ENCODE data around the gene STXBP5L. TPM values are rescaled to one million over a fixed set of nuclear protein-coding genes. Genes with fewer than 3 reads are reported as not detected.
"Not testable (repeated sequence)": the region's sequence is repeated elsewhere in the genome, so short reads cannot be mapped to it uniquely, and the experiment has no call there.

Gene STXBP5L
- total and polyA plus RNA-seq, 7 experiments from 2014 or later = not detected

- DNase-seq; H3K27ac ChIP-seq (ENCODE audit: low read depth, low read length); H3K4me1 Mint-ChIP-seq; H3K9me3 ChIP-seq (ENCODE audit: control insufficient read depth in 2 of 3, low read length in 3 of 3); H3K4me3 Mint-ChIP-seq; H3K27ac Mint-ChIP-seq; H3K4me1 ChIP-seq (ENCODE audit: control insufficient read depth in 2 of 2, insufficient read depth in 2 of 2, low read length in 2 of 2); POLR2A ChIA-PET; H3K27me3 ChIP-seq (ENCODE audit: control insufficient read depth in 2 of 2, insufficient read depth in 2 of 2, low read length in 2 of 2); intact Hi-C loops (cut with micrococcal nuclease); H3K36me3 Mint-ChIP-seq; CTCF ChIA-PET; H3K4me3 ChIP-seq (ENCODE audit: low read length); H3K36me3 ChIP-seq (ENCODE audit: control insufficient read depth in 2 of 3, insufficient read depth in 3 of 3, low read length in 3 of 3); H3K27me3 Mint-ChIP-seq; ATAC-seq: not testable (repeated sequence)
- H3K9me3 Mint-ChIP-seq = peaks cover 3 to 53% (median 22%) of the 10 kb centered on the region in 11 donors
Observed at GRCh38 chr3:121190626-121191025, 282.6 kb downstream of the STXBP5L start.

GRCh38 chr3:121202573-121202972 is 294.6 kb downstream of the STXBP5L start:
- no peak for ATAC-seq
- no peaks in the 10 kb centered on the region for H3K36me3 Mint-ChIP-seq
- H3K4me3 ChIP-seq (ENCODE audit: low read length) = no peak overlapping the region

GRCh38 chr3:121223116-121223515 is 315.1 kb downstream of the STXBP5L start:
- Mint-ChIP-seq H3K4me3 (no peak overlapping the region), H3K9me3 (no peaks in the 10 kb centered on the region), H3K27ac (no peak overlapping the region), H3K36me3 (no peaks in the 10 kb centered on the region), H3K27me3 (peaks cover 0 to 9% (median 0%) of the 10 kb centered on the region in 5 donors), H3K4me1 (no peaks in the 10 kb centered on the region)
- ATAC-seq = no peak
- Histone ChIP-seq H3K27ac (ENCODE audit: low read depth, low read length) (no peak overlapping the region), H3K36me3 (ENCODE audit: control insufficient read depth in 2 of 3, insufficient read depth in 3 of 3, low read length in 3 of 3) (no peaks in the 10 kb centered on the region), H3K27me3 (ENCODE audit: control insufficient read depth in 2 of 2, insufficient read depth in 2 of 2, low read length in 2 of 2) (no peaks in the 10 kb centered on the region), H3K4me3 (ENCODE audit: low read length) (no peak overlapping the region), H3K9me3 (ENCODE audit: control insufficient read depth in 2 of 3, low read length in 3 of 3) (no peaks in the 10 kb centered on the region), H3K4me1 (ENCODE audit: control insufficient read depth in 2 of 2, insufficient read depth in 2 of 2, low read length in 2 of 2) (no peaks in the 10 kb centered on the region)
- POLR2A ChIA-PET = no interaction called here
- CTCF ChIA-PET = no interaction called here
- DNase-seq = no peak
- intact Hi-C loops (cut with micrococcal nuclease) = no loop called here

More at GRCh38 chr3:121202573-121202972, 294.6 kb downstream of the STXBP5L start:
- no peak overlapping the region for H3K27ac Mint-ChIP-seq
- ChIA-PET CTCF (no interaction called here), POLR2A (no interaction called here)
- H3K9me3 Mint-ChIP-seq = peaks cover 2 to 22% (median 10%) of the 10 kb centered on the region in 11 donors
- intact Hi-C loops (cut with micrococcal nuclease) = no loop called here
- H3K4me1 Mint-ChIP-seq = no peaks in the 10 kb centered on the region
- no peaks in the 10 kb centered on the region for H3K27me3 ChIP-seq (ENCODE audit: control insufficient read depth in 2 of 2, insufficient read depth in 2 of 2, low read length in 2 of 2)
- H3K36me3 ChIP-seq (ENCODE audit: control insufficient read depth in 2 of 3, insufficient read depth in 3 of 3, low read length in 3 of 3) = no peaks in the 10 kb centered on the region
- DNase-seq = no peak
- H3K27ac ChIP-seq (ENCODE audit: low read depth, low read length) = no peak overlapping the region
- no peak overlapping the region for H3K4me3 Mint-ChIP-seq
- no peaks in the 10 kb centered on the region for H3K4me1 ChIP-seq (ENCODE audit: control insufficient read depth in 2 of 2, insufficient read depth in 2 of 2, low read length in 2 of 2)
- no peaks in the 10 kb centered on the region for H3K27me3 Mint-ChIP-seq
- no peaks in the 10 kb centered on the region for H3K9me3 ChIP-seq (ENCODE audit: control insufficient read depth in 2 of 3, low read length in 3 of 3)

- Mint-ChIP-seq H3K9me3 (peaks cover 0 to 2% (median 0%) of the 10 kb centered on the region in 11 donors), H3K27me3 (no peaks in the 10 kb centered on the region), H3K27ac (no peak overlapping the region), H3K4me1 (peaks cover 0 to 2% (median 0%) of the 10 kb centered on the region in 7 donors), H3K36me3 (no peaks in the 10 kb centered on the region), H3K4me3 (no peak overlapping the region)
- ChIA-PET POLR2A (no interaction called here), CTCF (no interaction called here)
- intact Hi-C loops (cut with micrococcal nuclease) = no loop called here
- DNase-seq (no peak), ATAC-seq (no peak)
- no peak overlapping the region for H3K4me3 ChIP-seq (ENCODE audit: low read length)
- H3K9me3 ChIP-seq (ENCODE audit: control insufficient read depth in 2 of 3, low read length in 3 of 3) = no peaks in the 10 kb centered on the region
- no peaks in the 10 kb centered on the region for H3K36me3 ChIP-seq (ENCODE audit: control insufficient read depth in 2 of 3, insufficient read depth in 3 of 3, low read length in 3 of 3)
- H3K4me1 ChIP-seq (ENCODE audit: control insufficient read depth in 2 of 2, insufficient read depth in 2 of 2, low read length in 2 of 2) = no peaks in the 10 kb centered on the region
- no peak overlapping the region for H3K27ac ChIP-seq (ENCODE audit: low read depth, low read length)
- no peaks in the 10 kb centered on the region for H3K27me3 ChIP-seq (ENCODE audit: control insufficient read depth in 2 of 2, insufficient read depth in 2 of 2, low read length in 2 of 2)
Observed at GRCh38 chr3:121228971-121229370, 321.0 kb downstream of the STXBP5L start.

GRCh38 chr3:121230194-121230593 is 322.2 kb downstream of the STXBP5L start:
- H3K27me3 ChIP-seq (ENCODE audit: control insufficient read depth in 2 of 2, insufficient read depth in 2 of 2, low read length in 2 of 2); H3K36me3 Mint-ChIP-seq; ATAC-seq; H3K27ac ChIP-seq (ENCODE audit: low read depth, low read length); H3K9me3 Mint-ChIP-seq; H3K4me1 ChIP-seq (ENCODE audit: control insufficient read depth in 2 of 2, insufficient read depth in 2 of 2, low read length in 2 of 2); H3K27me3 Mint-ChIP-seq; POLR2A ChIA-PET; H3K27ac Mint-ChIP-seq; H3K4me1 Mint-ChIP-seq; H3K4me3 Mint-ChIP-seq; intact Hi-C loops (cut with micrococcal nuclease); H3K4me3 ChIP-seq (ENCODE audit: low read length); H3K36me3 ChIP-seq (ENCODE audit: control insufficient read depth in 2 of 3, insufficient read depth in 3 of 3, low read length in 3 of 3); DNase-seq; H3K9me3 ChIP-seq (ENCODE audit: control insufficient read depth in 2 of 3, low read length in 3 of 3): not testable (repeated sequence)
- CTCF ChIA-PET = interaction anchor here (0.6 kb wide), 1 partner anchor 239 kb away, joined by 3 read pairs; no protein-coding TSS in a partner anchor

- H3K36me3 Mint-ChIP-seq = no peaks in the 10 kb centered on the region
- H3K9me3 ChIP-seq (ENCODE audit: control insufficient read depth in 2 of 3, low read length in 3 of 3) = no peaks in the 10 kb centered on the region
- peaks cover 0 to 3% (median 0%) of the 10 kb centered on the region in 5 donors for H3K27me3 Mint-ChIP-seq
- H3K4me3 Mint-ChIP-seq = no peak overlapping the region
- H3K27ac Mint-ChIP-seq = no peak overlapping the region
- no peaks in the 10 kb centered on the region for H3K27me3 ChIP-seq (ENCODE audit: control insufficient read depth in 2 of 2, insufficient read depth in 2 of 2, low read length in 2 of 2)
- CTCF ChIA-PET = no interaction called here
- no peaks in the 10 kb centered on the region for H3K36me3 ChIP-seq (ENCODE audit: control insufficient read depth in 2 of 3, insufficient read depth in 3 of 3, low read length in 3 of 3)
- H3K27ac ChIP-seq (ENCODE audit: low read depth, low read length) = no peak overlapping the region
- peaks cover 0 to 2% (median 0%) of the 10 kb centered on the region in 7 donors for H3K4me1 Mint-ChIP-seq
- peaks cover 0 to 2% (median 0%) of the 10 kb centered on the region in 11 donors for H3K9me3 Mint-ChIP-seq
- H3K4me1 ChIP-seq (ENCODE audit: control insufficient read depth in 2 of 2, insufficient read depth in 2 of 2, low read length in 2 of 2) = no peaks in the 10 kb centered on the region
- H3K4me3 ChIP-seq (ENCODE audit: low read length) = no peak overlapping the region
- intact Hi-C loops (cut with micrococcal nuclease) = no loop called here
- ATAC-seq (no peak), DNase-seq (no peak)
- POLR2A ChIA-PET = no interaction called here
Observed at GRCh38 chr3:121231872-121232271, 323.9 kb downstream of the STXBP5L start.

- Mint-ChIP-seq H3K4me3 (no peak overlapping the region), H3K27ac (no peak overlapping the region), H3K9me3 (peaks cover 0 to 2% (median 0%) of the 10 kb centered on the region in 11 donors), H3K27me3 (peaks cover 0 to 3% (median 0%) of the 10 kb centered on the region in 5 donors), H3K36me3 (no peaks in the 10 kb centered on the region), H3K4me1 (peaks cover 0 to 2% (median 0%) of the 10 kb centered on the region in 7 donors)
- Histone ChIP-seq H3K4me3 (ENCODE audit: low read length) (no peak overlapping the region), H3K9me3 (ENCODE audit: control insufficient read depth in 2 of 3, low read length in 3 of 3) (no peaks in the 10 kb centered on the region), H3K27me3 (ENCODE audit: control insufficient read depth in 2 of 2, insufficient read depth in 2 of 2, low read length in 2 of 2) (no peaks in the 10 kb centered on the region), H3K27ac (ENCODE audit: low read depth, low read length) (no peak overlapping the region), H3K4me1 (ENCODE audit: control insufficient read depth in 2 of 2, insufficient read depth in 2 of 2, low read length in 2 of 2) (no peaks in the 10 kb centered on the region), H3K36me3 (ENCODE audit: control insufficient read depth in 2 of 3, insufficient read depth in 3 of 3, low read length in 3 of 3) (no peaks in the 10 kb centered on the region)
- ChIA-PET CTCF (no interaction called here), POLR2A (no interaction called here)
- intact Hi-C loops (cut with micrococcal nuclease) = no loop called here
- no peak for ATAC-seq
- no peak for DNase-seq
Observed at GRCh38 chr3:121232309-121233225, 324.6 kb downstream of the STXBP5L start.

Data from naive thymus-derived CD4-positive, alpha-beta T cell (primary cell).